IMR-90 (cell line): ENCODE data around the gene CLCNKA. TPM values are rescaled to one million over a fixed set of nuclear protein-coding genes. Genes with fewer than 3 reads are reported as not detected.

ENCODE experiments used
- ATAC-seq: fragments of 200-7000 bp; cut with Tn5 transposase; 2 replicates; pipeline ENCODE4 v1.9.1; 2020; ENCODE audit warnings: low read depth, mild to moderate bottlenecking, moderate library complexity
- BruUV-seq: library from RNA; stranded (reverse); fragments of 400-500 nt; replicated peaks from 2 replicates; lab custom pipeline; 2021; lab: Mats Ljungman, UMichigan
- CTCF ChIA-PET: fragments of 300-600 bp; formaldehyde crosslinking; extraction: SDS; loops from one replicate; lab custom pipeline; 2021; ENCODE audit warnings: antibody characterized with exemption; lab: Yijun Ruan, JAX
- POLR2A ChIA-PET: fragments of 300-600 bp; sonication (Branson Sonifier 250); formaldehyde crosslinking; loops from one replicate; lab custom pipeline; 2022; ENCODE audit warnings: antibody characterized with exemption; ENCODE audit not compliant: unreplicated experiment; lab: Charles Lee
- DNase-seq: peaks from one replicate; pipeline ENCODE4 v3.0.0; 2013
- H2AFZ ChIP-seq: replicated peaks from 2 replicates; pipeline ENCODE3; 2013; ENCODE audit warnings: low read length, mild to moderate bottlenecking; ENCODE audit not compliant: poor library complexity
- H2AK5ac ChIP-seq: 2 replicates; pipeline ENCODE4 v1.6.1; 2013; ENCODE audit warnings: low read depth, low read length, inconsistent platforms
- H2AK9ac ChIP-seq: replicated peaks from 2 replicates; pipeline ENCODE3; 2013; ENCODE audit warnings: mild to moderate bottlenecking, low read depth, low read length, moderate library complexity; ENCODE audit not compliant: poor library complexity
- H2BK120ac ChIP-seq: 2 replicates; pipeline ENCODE4 v1.6.1; 2013; ENCODE audit warnings: low read depth, low read length, inconsistent platforms
- H2BK15ac ChIP-seq: 3 replicates; pipeline ENCODE4 v1.6.1; 2013; ENCODE audit warnings: low read depth, low read length, inconsistent platforms
- H2BK20ac ChIP-seq: 2 replicates; pipeline ENCODE4 v1.6.1; 2013; ENCODE audit warnings: low read depth, mild to moderate bottlenecking, inconsistent platforms, low read length, moderate library complexity
- H2BK5ac ChIP-seq: 2 replicates; pipeline ENCODE4 v1.6.1; 2013; ENCODE audit warnings: mild to moderate bottlenecking, low read depth, low read length, inconsistent platforms; ENCODE audit not compliant: poor library complexity, severe bottlenecking
- H3K14ac ChIP-seq: replicated peaks from 2 replicates; pipeline ENCODE4 v1.6.1; 2013; ENCODE audit warnings: low read depth, low read length, inconsistent platforms
- H3K18ac ChIP-seq: 2 replicates; pipeline ENCODE4 v1.6.1; 2013; ENCODE audit warnings: low read depth, low read length, control low read depth
- H3K23ac ChIP-seq: 2 replicates; pipeline ENCODE4 v1.6.1; 2013; ENCODE audit warnings: low read depth, low read length, inconsistent platforms
- H3K27ac ChIP-seq: 2 replicates; pipeline ENCODE4 v1.5.1; 2013; ENCODE audit warnings: mild to moderate bottlenecking, control low read depth, low read length; ENCODE audit not compliant: insufficient read depth
- H3K27me3 ChIP-seq: 2 replicates; pipeline ENCODE4 v1.6.1; 2013; ENCODE audit warnings: low read length; ENCODE audit not compliant: control insufficient read depth, insufficient read depth
- H3K36me3 ChIP-seq: 2 replicates; pipeline ENCODE4 v1.6.1; 2013; ENCODE audit warnings: low read length, mixed read lengths; ENCODE audit not compliant: control insufficient read depth, insufficient read depth
- H3K4ac ChIP-seq: 2 replicates; pipeline ENCODE4 v1.6.1; 2013; ENCODE audit warnings: low read depth, low read length, inconsistent platforms
- H3K4me1 ChIP-seq: 2 replicates; pipeline ENCODE4 v1.6.1; 2013; ENCODE audit warnings: low read length, mixed read lengths; ENCODE audit not compliant: control insufficient read depth, insufficient read depth
- H3K4me2 ChIP-seq: 2 replicates; pipeline ENCODE4 v1.6.1; 2013; ENCODE audit warnings: low read depth, mild to moderate bottlenecking, control low read depth, low read length, moderate library complexity
- H3K4me3 ChIP-seq: 2 replicates; pipeline ENCODE4 v1.5.1; 2013; ENCODE audit warnings: low read depth, mild to moderate bottlenecking, control low read depth, low read length, moderate library complexity; ENCODE audit not compliant: insufficient read depth
- H3K56ac ChIP-seq: 2 replicates; pipeline ENCODE4 v1.6.1; 2013; ENCODE audit warnings: low read length, inconsistent platforms; ENCODE audit not compliant: insufficient read depth; ENCODE audit errors: extremely low read depth
- H3K79me1 ChIP-seq, 2 experiments: 2 replicates each; pipeline ENCODE4 v1.6.1; 2013; ENCODE audit warnings: low read length in 2 of 2, inconsistent platforms in 1 of 2, low read depth in 1 of 2
- H3K9ac ChIP-seq: 2 replicates; pipeline ENCODE4 v1.6.1; 2013; ENCODE audit warnings: low read depth, low read length, control low read depth
- H3K9me1 ChIP-seq: 2 replicates; pipeline ENCODE4 v1.6.1; 2013; ENCODE audit warnings: low read length, inconsistent platforms; ENCODE audit not compliant: insufficient read depth
- H3K9me3 ChIP-seq: 2 replicates; pipeline ENCODE4 v1.6.1; 2013; ENCODE audit warnings: low read length; ENCODE audit not compliant: control insufficient read depth, insufficient read depth
- H4K20me1 ChIP-seq: 2 replicates; pipeline ENCODE4 v1.6.1; 2013; ENCODE audit warnings: low read length, inconsistent platforms; ENCODE audit not compliant: insufficient read depth
- H4K5ac ChIP-seq: 2 replicates; pipeline ENCODE4 v1.6.1; 2013; ENCODE audit warnings: mild to moderate bottlenecking, low read depth, low read length, control low read depth
- H4K8ac ChIP-seq, 2 experiments: 2 replicates each; pipeline ENCODE4 v1.6.1; 2013; ENCODE audit warnings: low read depth in 2 of 2, low read length in 2 of 2, control low read depth in 1 of 2, inconsistent platforms in 1 of 2
- H4K91ac ChIP-seq: 2 replicates; pipeline ENCODE4 v1.6.1; 2013; ENCODE audit warnings: low read depth, low read length, inconsistent platforms; ENCODE audit not compliant: insufficient read depth
- BHLHE40 ChIP-seq: fragments of 150-350 bp; IDR thresholded peaks from 2 replicates; pipeline ENCODE4 v1.6.1; 2016; ENCODE audit warnings: mild to moderate bottlenecking, low read depth, low read length
- MAZ ChIP-seq: IDR thresholded peaks from 2 replicates; pipeline ENCODE4 v1.6.1; 2012; ENCODE audit warnings: low read depth, mild to moderate bottlenecking, low read length, improper control_type of control experiment, moderate library complexity, borderline replicate concordance
- NFE2L2 ChIP-seq: fragments of 150-350 bp; IDR thresholded peaks from 2 replicates; pipeline ENCODE4 v1.6.1; 2016; ENCODE audit warnings: low read depth, mild to moderate bottlenecking, low read length
- RFX5 ChIP-seq: IDR thresholded peaks from 2 replicates; pipeline ENCODE4 v1.8.0; 2012; ENCODE audit warnings: low read depth, mild to moderate bottlenecking, low read length, moderate library complexity
- SMC3 ChIP-seq: fragments of 150-350 bp; IDR thresholded peaks from 2 replicates; pipeline ENCODE4 v1.6.1; 2016; ENCODE audit warnings: low read depth, mild to moderate bottlenecking, antibody characterized with exemption, low read length, moderate library complexity
- USF2 ChIP-seq: fragments of 150-350 bp; IDR thresholded peaks from 2 replicates; pipeline ENCODE4 v1.6.1; 2017; ENCODE audit warnings: mild to moderate bottlenecking, antibody characterized with exemption, low read length, low read depth
- WGBS, 2 experiments: methylation state at CpG; one replicate each; pipeline versions ENCODE4 v1.1.5 to v1.1.7; 2013; ENCODE audit warnings: missing lambda C conversion rate in 2 of 2; ENCODE audit not compliant: insufficient read length in 1 of 2; ENCODE audit errors: extremely low coverage in 2 of 2; 5-methylcytosine and 5-hydroxymethylcytosine counted together
- dilution Hi-C: fragments of 300-500 bp; cut with HindIII; formaldehyde crosslinking; loops from one replicate; pipeline ENCODE4 v1.14.3; 2018; ENCODE audit warnings: low sequenced_read_pairs; ENCODE audit not compliant: unreplicated experiment
- in situ Hi-C: fragments of 300-500 bp; cut with MboI; formaldehyde crosslinking; loops from 3 replicates; pipeline ENCODE4 v1.14.3; 2019; ENCODE audit warnings: low sequenced_read_pairs, inconsistent platforms, mixed read lengths
- intact Hi-C: fragments of 100-400 bp; cut with micrococcal nuclease; formaldehyde crosslinking; loops from 2 replicates; pipeline ENCODE4 v1.10.0; 2022
- polyA plus RNA-seq, 3 experiments: library from polyadenylated mRNA; depleted of rRNA; stranded (reverse); fragments of >200 nt; gene quantifications; 2 replicates each; pipeline ENCODE4 v1.2.3, GENCODE V29; 2012; ENCODE audit warnings: low replicate concordance in 1 of 3
- total RNA-seq: library from RNA; depleted of rRNA; stranded (reverse); fragments of >200 nt; gene quantifications from 2 replicates; pipeline ENCODE4 v1.2.3, GENCODE V29; 2012

CLCNKA gene
- total and polyA plus RNA-seq, 2 of the 4 experiments (the other 2 are of a cell fraction): 0.05 TPM; not detected in 1

- H3K56ac ChIP-seq: no peak overlapping the region
- intact Hi-C loops: no loop called here
Observed at GRCh38 chr1:15981679-15982078, 40.2 kb upstream of the CLCNKA start.

More at GRCh38 chr1:15981679-15982078, 40.2 kb upstream of the CLCNKA start:
- Histone ChIP-seq H3K4ac (no peak overlapping the region), H3K9me1 (no peaks in the 10 kb centered on the region), H3K18ac (no peak overlapping the region), H2BK120ac (no peak overlapping the region), H3K4me2 (no peak overlapping the region), H3K4me1 (no peaks in the 10 kb centered on the region), H2AFZ (no peak overlapping the region), H3K36me3 (no peaks in the 10 kb centered on the region), H4K5ac (no peak overlapping the region), H2BK5ac (no peak overlapping the region), H2AK5ac (no peak overlapping the region), H2BK20ac (no peak overlapping the region), H3K27ac (no peak overlapping the region), H3K79me1 (no peaks in the 10 kb centered on the region), H3K4me3 (no peak overlapping the region), H4K20me1 (no peaks in the 10 kb centered on the region), H3K14ac (no peak overlapping the region), H3K27me3 (no peaks in the 10 kb centered on the region), H2AK9ac (no peak overlapping the region), H3K9me3 (no peaks in the 10 kb centered on the region), H4K8ac (no peak overlapping the region), H3K9ac (no peak overlapping the region), H3K23ac (no peak overlapping the region), H4K91ac (no peak overlapping the region), H2BK15ac (no peak overlapping the region)
- ChIA-PET POLR2A (no interaction called here), CTCF (no interaction called here)
- no CpG with 5 or more reads among the region's 3 CpGs for WGBS, 2 experiments
- dilution Hi-C loops (no loop called here), in situ Hi-C loops (no loop called here)
- DNase-seq (no peak), ATAC-seq (no peak)
- TF ChIP-seq MAZ (no peak), RFX5 (no peak), USF2 (no peak), NFE2L2 (no peak), SMC3 (no peak), BHLHE40 (no peak)
- BruUV-seq: no TSS peak
